ENCODE measurements around the gene ADGRB2.
A peak's percentile ranks its signal among the peaks of the same experiment; 100 is the strongest.

The ADGRB2 gene, protein sequence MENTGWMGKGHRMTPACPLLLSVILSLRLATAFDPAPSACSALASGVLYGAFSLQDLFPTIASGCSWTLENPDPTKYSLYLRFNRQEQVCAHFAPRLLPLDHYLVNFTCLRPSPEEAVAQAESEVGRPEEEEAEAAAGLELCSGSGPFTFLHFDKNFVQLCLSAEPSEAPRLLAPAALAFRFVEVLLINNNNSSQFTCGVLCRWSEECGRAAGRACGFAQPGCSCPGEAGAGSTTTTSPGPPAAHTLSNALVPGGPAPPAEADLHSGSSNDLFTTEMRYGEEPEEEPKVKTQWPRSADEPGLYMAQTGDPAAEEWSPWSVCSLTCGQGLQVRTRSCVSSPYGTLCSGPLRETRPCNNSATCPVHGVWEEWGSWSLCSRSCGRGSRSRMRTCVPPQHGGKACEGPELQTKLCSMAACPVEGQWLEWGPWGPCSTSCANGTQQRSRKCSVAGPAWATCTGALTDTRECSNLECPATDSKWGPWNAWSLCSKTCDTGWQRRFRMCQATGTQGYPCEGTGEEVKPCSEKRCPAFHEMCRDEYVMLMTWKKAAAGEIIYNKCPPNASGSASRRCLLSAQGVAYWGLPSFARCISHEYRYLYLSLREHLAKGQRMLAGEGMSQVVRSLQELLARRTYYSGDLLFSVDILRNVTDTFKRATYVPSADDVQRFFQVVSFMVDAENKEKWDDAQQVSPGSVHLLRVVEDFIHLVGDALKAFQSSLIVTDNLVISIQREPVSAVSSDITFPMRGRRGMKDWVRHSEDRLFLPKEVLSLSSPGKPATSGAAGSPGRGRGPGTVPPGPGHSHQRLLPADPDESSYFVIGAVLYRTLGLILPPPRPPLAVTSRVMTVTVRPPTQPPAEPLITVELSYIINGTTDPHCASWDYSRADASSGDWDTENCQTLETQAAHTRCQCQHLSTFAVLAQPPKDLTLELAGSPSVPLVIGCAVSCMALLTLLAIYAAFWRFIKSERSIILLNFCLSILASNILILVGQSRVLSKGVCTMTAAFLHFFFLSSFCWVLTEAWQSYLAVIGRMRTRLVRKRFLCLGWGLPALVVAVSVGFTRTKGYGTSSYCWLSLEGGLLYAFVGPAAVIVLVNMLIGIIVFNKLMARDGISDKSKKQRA (N-terminal part only)

DNA sequence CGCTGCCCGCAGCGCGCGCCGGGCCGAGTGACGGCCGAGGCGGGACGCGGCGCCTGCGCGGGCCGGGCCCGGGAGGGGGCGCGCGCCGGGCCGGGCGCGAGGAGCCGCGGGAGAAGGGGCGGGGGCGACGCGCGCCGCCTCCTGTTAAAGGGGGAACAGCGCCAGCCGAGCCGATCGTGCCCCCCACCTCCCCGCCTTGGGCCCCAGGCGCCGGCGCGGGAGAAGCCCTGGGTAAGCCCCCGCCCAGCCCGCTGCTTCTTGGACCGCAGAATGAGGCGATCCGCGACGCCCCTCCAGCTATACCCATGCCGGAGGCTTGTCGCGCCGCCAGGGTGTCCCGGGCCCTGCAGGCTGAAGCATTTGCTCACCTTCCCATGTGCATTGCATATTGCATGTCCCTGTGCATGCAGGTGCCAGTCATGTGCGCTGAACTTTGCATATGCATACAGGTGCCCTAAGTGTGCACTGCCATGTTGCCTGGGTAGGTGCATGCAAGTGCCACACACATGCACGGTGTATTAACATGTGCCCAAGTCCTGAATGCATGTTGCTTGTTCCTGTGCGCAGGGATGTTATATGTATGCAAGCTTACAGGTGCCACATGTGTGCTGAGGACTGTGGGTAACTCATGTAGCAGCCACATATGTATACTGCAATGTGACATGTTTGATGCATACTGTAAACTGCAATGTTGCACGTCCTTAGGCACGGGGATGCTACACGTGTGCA lies at the start of gene ADGRB2:
Gene ADGRB2, minus strand, starts transcription at position 29 of the 729 bp plus-strand sequence. CDS start 7,119 bp downstream, outside the sequence.
- DNase-seq: no peak

DNA sequence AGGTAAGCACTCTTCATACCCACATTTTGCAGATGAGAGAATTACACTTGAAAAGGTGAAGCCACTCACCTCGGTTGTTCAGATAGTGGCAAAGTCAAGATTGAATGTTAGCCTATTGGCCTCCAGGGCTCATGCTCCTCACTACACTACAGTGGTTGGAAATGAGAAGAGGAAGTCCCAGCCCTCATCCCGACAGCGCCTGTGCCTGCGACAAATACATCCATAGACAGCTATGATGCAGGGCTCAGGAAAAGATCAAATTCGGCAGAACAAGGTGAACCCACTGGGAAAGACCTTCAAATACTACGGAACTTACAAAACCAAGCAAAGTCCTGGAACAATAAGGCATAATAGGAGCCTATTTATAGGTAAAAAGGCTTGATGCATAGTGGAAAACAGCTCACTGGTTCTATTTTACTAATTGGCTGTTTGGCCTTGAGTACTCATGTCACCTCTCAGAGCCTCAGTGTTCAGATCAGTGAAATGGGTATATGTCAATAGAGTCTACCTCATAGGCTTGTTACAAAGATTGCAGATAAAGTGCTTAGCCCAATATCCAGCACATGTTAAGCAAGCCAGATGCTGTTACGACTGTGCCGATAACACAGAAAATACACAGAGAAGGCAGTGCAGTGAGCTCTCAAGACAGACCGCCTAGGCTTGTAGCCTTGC lies 48.2 kb upstream of the ADGRB2 start:
- DNase-seq: no peak

DNA sequence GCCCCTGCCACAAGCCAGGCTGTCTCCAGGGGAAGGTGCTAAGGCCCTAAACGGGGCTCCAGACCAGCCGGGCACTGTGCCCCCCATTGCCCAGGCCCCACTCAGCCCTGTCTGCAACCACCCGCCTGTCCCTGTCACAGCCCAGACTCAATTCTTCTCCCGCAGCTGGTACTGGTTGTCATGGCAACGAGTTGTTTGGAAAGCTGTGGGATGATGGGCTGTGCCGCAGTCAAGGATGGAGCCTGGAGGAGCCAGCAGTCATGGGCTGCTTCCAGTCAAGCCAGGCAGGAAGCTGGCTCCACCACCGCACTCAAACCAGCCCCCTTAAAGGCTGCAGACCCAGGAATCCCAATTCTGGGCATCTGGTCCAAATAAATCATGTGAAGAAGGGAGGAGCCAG lies 47.5 kb upstream of the ADGRB2 start:
- DNase-seq: peak; percentile 63

DNA sequence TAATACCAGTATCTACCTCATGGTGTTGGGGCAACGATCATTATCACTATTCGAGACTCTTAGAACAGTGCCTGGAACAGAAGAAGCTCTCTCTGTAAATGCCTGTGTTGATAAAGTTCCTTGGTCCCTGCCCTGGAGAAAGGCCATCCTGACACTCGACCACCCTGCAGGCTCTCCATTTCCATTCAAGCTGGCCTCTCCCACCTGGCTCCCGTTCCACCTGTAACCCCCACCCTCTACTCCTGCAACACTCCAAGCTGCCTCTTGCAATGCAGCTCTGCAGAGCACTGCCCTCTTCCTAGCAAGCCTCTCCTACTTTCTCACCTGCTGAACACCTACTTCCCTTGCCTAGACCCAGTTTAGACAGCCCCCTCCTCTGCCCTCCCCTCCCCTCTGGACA lies 45.6 kb upstream of the ADGRB2 start:
- DNase-seq: no peak

DNA sequence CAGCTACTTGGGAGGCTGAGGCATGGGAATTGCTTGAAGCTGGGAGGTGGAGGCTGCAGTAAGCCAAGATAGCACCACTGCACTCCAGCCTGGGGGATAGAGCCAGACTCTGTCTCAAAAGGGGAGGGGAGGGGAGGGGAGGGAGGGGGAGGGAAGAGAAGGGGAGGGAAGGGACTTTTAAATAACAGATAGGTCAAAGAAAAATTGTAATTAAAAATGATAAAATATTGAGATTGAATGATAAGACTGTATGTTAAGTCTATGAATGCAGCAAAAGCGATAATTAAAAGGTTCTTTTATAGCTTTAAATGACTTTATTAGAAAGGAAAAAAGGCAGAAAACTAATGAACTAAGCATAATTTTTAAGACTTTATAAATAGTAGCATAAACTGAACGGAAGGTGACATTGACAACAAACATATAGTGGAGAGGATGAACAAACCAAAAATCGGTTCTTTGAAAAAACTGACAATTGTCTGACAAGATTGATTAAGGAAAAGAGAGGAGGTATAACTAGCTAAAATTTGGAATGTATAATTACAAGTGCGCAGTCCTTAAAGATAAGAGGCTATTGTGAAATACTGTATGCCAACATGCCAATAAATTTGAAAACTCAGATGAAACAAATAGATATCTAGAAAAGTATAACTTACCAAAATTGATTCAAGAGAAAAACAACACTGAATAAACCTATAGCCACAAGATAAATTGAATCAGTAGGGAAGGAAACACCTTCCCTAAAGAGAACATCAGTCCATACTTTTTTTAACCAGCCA lies 43.3 kb upstream of the ADGRB2 start:
- no peak for DNase-seq

DNA sequence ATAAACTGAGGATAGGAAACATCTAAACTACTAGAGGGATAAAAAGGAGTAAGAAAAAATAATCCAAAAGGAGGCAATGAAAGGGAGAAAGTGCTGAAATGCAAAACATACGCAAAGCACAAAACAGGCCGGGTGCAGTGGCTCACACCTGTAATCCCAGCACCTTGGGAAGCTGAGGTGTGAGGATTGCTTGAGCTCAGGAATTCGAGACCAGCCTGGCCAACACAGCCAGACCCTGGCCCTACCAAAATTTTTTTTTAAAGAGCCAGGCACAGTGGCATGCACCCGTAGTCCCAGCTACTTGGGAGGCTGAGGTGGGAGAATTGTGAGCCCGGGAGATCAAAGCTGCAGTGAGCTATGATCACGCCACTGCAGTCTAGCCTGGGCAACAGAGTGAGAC lies 41.2 kb upstream of the ADGRB2 start:
- no peak for DNase-seq

DNA sequence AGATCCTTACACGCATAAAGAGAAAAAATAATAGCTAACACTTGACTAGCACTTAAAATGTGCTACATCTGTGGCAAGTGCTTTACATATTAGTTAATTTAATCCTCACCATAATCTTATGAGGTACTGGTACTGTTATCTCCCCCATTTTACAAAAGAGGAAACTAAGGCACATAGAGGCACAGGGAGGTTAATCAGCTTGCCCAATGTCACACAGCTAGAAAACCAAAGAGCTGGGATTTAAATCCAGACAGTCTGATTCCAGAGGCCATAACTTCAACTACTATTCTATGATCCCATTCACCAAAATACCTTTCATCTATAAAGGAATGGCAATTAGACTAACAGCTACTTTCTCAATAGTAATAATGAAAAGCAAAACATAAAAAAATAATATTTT lies 40.0 kb upstream of the ADGRB2 start:
- no peak for DNase-seq

DNA sequence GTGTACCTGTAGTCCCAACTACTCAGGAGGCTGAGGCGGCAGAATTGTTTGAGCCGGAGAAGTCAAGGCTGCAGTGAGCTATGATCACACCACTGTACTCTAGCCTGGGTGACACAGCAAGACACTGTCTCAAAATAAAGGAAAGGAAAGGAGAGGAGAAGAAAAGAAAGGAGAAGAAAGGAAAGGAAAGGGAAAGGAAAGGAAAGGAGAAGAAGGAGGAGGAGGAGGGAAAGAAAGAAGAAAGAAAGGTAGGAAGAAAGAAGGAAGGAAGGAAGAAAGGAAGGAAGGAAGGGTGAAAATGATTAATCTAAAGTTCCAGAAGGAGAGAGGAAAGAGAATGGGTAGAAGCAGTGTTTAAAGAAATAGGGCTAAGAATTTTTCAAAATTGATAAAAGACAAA lies 39.5 kb upstream of the ADGRB2 start:
- DNase-seq: no peak

DNA sequence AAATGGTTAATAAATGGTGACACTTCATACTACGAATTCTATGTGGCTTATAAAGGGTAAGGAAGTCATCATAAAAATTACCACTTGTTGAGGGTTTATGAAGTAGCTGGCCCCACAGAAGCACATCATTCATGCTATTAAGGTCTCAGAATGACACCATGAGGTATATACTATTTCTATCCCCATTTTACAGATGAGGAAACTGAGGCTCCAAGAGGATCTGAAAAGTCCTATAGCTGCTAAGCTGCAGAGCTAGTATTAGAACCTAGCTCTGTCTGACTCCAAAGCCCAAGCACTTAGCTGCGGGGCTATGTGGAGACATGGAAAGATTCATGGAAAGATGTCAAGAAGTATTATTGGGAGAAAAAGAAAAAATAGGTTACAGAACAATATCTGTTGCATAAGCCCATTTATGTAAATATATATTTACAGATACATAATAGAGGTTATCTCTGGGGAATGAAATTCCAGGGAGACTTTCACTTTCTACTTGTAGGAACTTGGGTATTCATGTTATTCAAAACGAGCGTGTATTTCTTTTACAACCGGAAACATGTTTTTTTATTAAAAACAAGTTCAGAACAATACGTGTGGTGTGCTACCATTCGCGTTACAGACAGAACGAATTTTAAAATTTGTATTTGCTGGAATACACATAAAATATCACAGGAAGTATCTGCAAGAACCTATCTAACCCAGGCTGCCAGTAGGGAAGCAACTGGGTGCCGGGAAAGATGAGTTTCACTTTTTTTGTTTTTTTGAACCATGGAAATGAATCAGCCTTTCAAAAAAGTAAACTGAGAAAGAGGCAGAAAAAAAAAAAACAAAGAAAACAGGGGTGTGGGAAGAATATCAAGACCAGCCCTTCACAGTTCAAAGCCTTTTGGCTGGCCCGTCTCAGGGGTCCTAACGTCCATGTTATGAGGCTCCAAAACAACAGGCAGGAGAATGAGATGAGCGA lies 38.3 kb upstream of the ADGRB2 start:
- DNase-seq: no peak

DNA sequence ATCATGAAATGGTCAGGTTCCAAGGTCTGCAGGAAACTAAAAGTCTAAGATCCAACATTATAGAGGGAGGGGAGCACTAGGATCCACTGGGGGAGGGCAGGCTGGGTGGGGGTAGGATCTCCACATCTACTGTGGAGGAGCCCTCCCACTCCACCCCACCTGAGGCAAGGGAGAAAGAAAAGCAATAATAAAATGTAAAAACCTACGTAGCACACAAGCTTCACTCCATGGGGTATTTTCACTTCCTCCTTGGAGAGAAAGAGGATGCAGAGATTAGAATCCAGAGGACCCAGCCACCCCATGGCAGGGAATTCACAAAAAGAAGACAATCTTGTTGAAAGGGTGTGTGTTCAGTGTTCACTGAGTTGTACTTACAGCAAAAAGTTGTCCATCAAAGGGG lies 37.3 kb upstream of the ADGRB2 start:
- no peak for DNase-seq

DNA sequence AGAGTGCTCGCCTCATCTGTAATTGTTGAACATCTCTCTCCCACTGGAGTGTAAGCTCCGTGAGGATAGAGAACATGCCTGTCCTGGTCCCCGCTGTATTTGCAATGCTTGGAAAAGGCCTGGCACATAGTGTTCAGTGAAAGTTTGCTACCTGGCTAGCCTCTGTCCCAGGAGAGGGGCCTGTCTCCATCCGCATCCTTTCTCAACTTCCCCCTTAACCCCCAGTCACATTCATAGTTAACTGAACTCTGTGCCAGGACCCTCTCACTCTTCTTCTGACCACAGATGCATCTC lies 36.5 kb upstream of the ADGRB2 start:
- DNase-seq: no peak

DNA sequence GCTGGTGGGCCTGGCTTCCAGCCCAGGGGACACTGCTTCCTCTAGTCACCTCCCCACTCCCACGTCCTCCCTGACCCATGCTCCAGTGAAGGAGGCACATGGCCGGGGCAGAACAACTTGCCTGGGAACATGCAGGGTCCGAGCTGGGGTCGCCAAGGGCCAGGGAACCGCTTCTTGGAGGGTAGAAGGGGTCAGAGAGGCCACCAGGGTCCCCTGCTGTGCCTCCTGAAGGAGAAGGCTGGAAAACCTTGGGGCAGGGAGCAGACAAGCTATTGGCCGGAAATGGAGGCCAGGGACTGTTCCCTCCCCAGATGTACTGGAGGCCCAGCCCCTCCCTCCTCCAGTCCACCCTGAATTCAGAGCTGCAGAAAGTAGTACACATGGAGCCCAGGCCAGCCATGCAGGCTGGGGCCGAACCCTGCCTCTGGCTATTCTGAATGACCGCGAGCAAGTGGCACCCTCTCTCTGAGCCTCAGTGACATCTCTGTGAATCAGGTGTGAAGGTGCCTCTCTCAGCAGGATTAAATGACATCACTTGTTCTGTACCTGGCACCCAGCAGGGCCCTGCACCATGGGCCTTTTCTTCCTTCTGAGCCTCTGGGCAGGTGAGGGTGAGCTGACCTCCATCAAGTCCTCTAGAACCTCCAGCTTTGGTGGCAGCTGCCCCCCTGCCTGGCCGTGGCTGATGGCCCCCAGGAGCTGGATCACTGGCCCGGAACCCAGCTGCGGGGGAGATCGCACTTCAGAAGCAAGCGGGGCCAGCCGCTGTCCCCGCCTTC lies 35.9 kb upstream of the ADGRB2 start:
- no peak for DNase-seq

DNA sequence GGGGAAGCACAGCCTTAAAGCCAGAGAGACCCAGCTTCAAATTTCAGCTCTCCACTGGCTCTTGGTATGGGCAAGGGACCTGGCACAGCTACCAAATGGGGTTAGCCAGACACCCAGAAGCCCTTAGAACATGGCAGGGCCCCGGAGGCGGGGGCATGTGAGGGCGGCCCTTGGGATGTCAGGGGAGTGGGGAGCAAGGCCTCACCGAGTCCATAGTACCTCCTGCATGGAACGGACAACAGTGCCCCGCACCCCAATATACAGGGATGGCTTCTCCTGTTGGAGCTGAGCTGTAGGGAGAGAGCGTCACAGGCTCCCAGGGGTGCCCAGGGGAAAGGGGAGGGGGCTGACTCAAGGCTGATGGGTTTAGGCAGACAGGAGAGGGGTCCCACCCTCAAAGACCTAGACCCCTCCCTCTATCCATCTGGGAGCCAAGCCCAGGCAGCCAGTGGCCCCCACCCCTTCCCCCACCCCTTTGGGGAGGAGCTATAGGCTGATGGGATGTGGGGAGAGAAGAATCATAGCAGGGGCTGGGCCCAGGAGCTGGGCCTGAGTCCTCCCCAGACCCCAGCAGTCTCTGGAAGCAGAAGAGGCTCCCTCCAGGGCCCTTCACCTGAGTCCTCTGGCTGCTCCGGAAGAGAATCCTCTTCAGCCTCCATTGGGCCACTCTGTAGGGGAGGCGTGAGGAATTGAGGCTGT lies 35.2 kb upstream of the ADGRB2 start:
- no peak for DNase-seq

DNA sequence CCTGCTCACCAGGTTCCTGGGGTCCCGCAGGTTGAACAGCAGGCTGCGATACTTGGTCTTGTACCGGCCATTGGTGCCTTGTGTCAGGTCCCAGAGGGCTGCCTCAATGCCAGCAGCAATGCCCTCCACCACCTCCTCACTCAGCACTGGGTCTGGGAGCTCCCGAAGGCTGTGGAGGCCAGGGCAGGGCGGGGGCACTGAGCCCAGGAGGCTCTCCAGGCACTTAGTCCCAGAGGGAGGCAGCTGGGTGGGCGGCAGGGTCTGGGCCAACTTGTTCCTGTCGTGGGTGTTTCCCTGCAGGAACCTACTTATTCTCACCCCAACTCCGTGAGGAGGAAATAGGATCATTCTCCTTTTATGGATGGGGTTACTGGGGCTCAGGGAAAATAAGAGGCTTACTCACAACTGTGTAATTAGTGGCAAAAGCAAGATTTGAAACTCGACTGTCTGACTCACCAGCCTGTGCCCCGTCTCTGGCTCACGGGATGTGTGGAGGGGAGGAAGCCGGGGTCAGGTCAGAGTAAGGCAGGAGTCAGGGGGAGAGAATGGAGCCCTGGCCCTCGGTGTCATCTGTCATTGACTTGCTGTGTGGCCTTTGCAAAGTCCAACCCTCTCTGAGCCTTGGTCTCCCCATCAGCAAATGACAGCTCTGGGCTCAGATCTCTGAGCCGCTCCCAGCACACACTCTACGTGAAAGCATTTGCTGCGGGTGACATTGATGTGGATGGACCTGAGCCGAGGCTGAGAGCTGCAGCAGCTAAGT lies 34.5 kb upstream of the ADGRB2 start:
- peak; percentile 87 for DNase-seq

DNA sequence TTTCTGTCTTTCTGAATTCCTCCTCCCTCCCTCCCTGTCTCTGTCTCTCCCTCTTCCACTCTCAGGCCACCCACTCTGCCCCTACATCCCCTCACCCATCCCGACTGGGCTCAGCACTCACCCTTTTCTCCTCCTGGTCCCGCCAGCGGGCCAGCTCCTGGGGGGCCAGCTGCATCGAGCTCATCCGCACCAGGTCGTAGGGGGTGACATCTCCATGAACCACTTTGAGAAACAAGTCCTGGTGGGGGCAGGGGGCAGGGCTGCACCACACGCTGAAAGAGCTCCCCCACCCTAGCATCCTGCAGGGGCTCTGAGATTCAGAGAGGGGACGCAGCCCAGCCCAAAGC lies 33.9 kb upstream of the ADGRB2 start:
- no peak for DNase-seq

DNA sequence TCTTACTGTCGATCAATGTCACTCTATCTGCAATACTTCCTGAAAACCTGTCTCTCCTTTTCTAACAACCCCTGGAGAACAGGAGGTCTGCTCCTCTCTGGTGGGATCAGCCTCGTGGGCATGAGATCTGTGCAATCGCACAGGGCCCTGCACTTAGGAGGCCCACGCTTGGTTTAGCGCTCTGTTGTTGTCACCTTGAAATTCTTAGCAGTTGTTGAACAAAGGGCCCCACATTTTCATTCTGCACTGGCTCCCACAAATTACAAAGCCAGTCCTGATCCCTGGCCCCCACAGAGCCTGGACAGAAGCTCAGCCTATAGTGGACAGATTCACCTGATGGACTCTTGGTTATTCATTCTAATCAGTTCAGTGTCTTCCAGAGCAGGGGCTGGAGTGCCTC lies 33.1 kb upstream of the ADGRB2 start:
- no peak for DNase-seq

DNA sequence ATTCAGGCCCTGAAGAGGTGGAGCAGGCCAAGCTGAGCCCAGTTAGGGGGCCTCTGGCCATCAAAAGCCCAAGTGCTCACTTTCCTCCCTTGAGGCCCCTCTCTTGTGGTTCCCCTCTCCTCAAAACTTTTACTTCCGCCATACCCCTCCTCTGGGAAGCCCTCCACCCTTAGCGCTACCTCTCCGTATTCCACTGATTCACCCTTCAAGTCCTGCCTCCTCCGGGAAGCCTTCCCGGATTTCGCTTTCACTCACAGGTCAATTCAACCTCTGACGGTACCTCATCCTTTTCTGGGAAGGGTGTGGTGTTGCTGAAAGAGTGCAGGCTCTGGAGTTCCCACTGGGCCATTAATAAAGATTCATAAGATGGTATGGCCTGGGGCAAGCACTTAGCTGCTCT lies 32.6 kb upstream of the ADGRB2 start:
- DNase-seq: no peak
